HepG2 (cell line): ENCODE measurements around the gene TAF1C. TPM values are rescaled to one million over a fixed set of nuclear protein-coding genes. Genes with fewer than 3 reads are reported as not detected.

Source experiments
- GABPA ChIP-seq, 2 experiments: IDR thresholded peaks; 2 replicates each; pipeline ENCODE4 v1.6.1; 2011 to 2016; ENCODE audit warnings: low read depth in 2 of 2, low read length in 1 of 2, missing biosample characterization in 1 of 2, missing genetic modification characterization in 1 of 2
- KLF9 ChIP-seq: IDR thresholded peaks from 2 replicates; pipeline ENCODE4 v1.6.1; 2016; ENCODE audit warnings: low read depth
- MYC ChIP-seq: sonication (generic); formaldehyde crosslinking; IDR thresholded peaks from 2 replicates; pipeline ENCODE4 v1.9.0; 2021; ENCODE audit warnings: missing genetic modification reagents, borderline replicate concordance
- RBFOX2 ChIP-seq: fragments of 200-400 bp; formaldehyde crosslinking; IDR thresholded peaks from 2 replicates; pipeline ENCODE4 v1.6.1; 2017; ENCODE audit warnings: low read depth, mild to moderate bottlenecking, low read length
- XRCC5 ChIP-seq: fragments of 200-400 bp; formaldehyde crosslinking; optimal IDR thresholded peaks from 2 replicates; pipeline ENCODE3; 2017; ENCODE audit warnings: mild to moderate bottlenecking, low read length
- ZEB1 ChIP-seq: IDR thresholded peaks from 2 replicates; pipeline ENCODE4 v1.6.1; 2012; ENCODE audit warnings: mild to moderate bottlenecking, low read depth, inconsistent platforms; ENCODE audit not compliant: insufficient replicate concordance
- ZSCAN9 ChIP-seq: IDR thresholded peaks from 2 replicates; pipeline ENCODE4 v1.6.1; 2016; ENCODE audit warnings: borderline replicate concordance
- polyA plus RNA-seq, 8 experiments: library from polyadenylated mRNA; depleted of rRNA in 3 of 8; stranded (reverse) in 7 of 8; unstranded in 1 of 8; fragments of >200 nt; fragmentation: Illumina TruSeq in 4 of 8; extraction: Trizol in 4 of 8; gene quantifications; 2 replicates each; pipeline versions ENCODE4 v1.2.1 to v1.2.3, GENCODE V29; 2011 to 2016; ENCODE audit warnings: low read depth in 4 of 8, missing spikeins in 1 of 8, mixed read lengths in 1 of 8; ENCODE audit not compliant: insufficient read depth in 1 of 8
- total RNA-seq, 5 experiments: library from RNA; depleted of rRNA; stranded (reverse); fragments of >200 nt; fragmentation: Illumina TruSeq; extraction: Trizol; gene quantifications; 2 replicates each; pipeline ENCODE4 v1.2.3, GENCODE V29; 2016; ENCODE audit warnings: low read depth in 1 of 5
- TF ChIP-seq, protein P1 (sequence below): sonication (generic); formaldehyde crosslinking; IDR thresholded peaks from 2 replicates; pipeline ENCODE4; 2020; ENCODE audit warnings: missing genetic modification reagents, mild to moderate bottlenecking, borderline replicate concordance
- TF ChIP-seq, protein P2 (sequence below): sonication (generic); formaldehyde crosslinking; IDR thresholded peaks from 2 replicates; pipeline ENCODE4 v1.5.0; 2020; ENCODE audit warnings: missing genetic modification reagents, mild to moderate bottlenecking, borderline replicate concordance
- TF ChIP-seq, protein P3 (sequence below), 2 experiments: sonication (generic) in 1 of 2; formaldehyde crosslinking in 1 of 2; IDR thresholded peaks; 2 replicates each; pipeline versions ENCODE4 v1.4.0 to v1.6.1; 2016 to 2020; ENCODE audit warnings: borderline replicate concordance in 1 of 2, low read depth in 1 of 2, mild to moderate bottlenecking in 1 of 2, missing genetic modification reagents in 1 of 2
- TF ChIP-seq, protein P4 (sequence below): sonication (generic); formaldehyde crosslinking; IDR thresholded peaks from 2 replicates; pipeline ENCODE4 v1.4.0; 2020; ENCODE audit warnings: missing genetic modification reagents
- TF ChIP-seq, protein P5 (sequence below): sonication (generic); formaldehyde crosslinking; IDR thresholded peaks from 2 replicates; pipeline ENCODE4 v1.8.0; 2022; ENCODE audit warnings: mild to moderate bottlenecking, missing genetic modification reagents, moderate library complexity
- TF ChIP-seq, protein P6 (sequence below): sonication (generic); formaldehyde crosslinking; IDR thresholded peaks from 2 replicates; pipeline ENCODE4 v1.4.0; 2020; ENCODE audit warnings: missing genetic modification reagents

The TAF1C gene
- total and polyA plus RNA-seq, 2 of the 13 experiments (the other 11 are each of a cell fraction or from before 2014, with no cell fraction given), result 15.6 to 20.8 TPM

DNA sequence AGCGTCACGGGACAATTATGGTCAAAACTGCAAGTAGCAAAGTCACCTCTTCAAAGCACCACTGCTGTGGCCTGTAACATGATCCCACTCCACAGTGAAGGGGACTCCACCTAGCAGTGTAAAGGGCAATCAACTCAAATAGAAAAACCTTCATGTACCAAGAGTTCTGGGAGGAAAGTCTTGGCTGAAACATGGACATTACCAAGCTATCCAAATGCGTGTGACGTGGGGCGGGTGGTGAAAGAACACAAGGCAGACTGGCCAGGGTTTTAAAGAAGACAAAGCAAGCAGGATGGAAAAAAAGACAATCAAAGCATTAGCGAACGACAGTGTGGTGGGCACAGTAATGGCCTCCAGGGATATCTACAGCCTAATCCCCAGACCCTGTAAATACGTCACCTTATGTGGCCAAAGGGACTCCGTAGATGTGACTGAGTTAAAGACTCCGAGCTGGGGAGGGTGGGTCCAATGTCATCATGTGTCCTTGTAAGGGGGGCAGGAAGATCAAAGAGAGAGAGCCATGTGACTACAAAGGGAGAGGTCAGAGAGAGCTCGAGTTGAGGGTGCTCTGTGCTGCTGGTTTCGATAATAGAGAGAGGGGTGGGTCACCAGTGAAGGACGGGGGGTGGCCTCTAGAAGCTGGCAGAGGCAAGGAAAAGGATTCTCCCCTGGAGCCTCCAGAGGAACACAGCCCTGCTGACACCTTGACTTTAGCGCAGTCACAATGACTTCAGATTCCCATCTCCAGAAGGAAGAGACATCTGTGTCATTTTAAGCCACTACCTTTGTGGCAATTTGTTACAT lies 47.8 kb downstream of the TAF1C start (continued):
- TF ChIP-seq, protein P1, sequence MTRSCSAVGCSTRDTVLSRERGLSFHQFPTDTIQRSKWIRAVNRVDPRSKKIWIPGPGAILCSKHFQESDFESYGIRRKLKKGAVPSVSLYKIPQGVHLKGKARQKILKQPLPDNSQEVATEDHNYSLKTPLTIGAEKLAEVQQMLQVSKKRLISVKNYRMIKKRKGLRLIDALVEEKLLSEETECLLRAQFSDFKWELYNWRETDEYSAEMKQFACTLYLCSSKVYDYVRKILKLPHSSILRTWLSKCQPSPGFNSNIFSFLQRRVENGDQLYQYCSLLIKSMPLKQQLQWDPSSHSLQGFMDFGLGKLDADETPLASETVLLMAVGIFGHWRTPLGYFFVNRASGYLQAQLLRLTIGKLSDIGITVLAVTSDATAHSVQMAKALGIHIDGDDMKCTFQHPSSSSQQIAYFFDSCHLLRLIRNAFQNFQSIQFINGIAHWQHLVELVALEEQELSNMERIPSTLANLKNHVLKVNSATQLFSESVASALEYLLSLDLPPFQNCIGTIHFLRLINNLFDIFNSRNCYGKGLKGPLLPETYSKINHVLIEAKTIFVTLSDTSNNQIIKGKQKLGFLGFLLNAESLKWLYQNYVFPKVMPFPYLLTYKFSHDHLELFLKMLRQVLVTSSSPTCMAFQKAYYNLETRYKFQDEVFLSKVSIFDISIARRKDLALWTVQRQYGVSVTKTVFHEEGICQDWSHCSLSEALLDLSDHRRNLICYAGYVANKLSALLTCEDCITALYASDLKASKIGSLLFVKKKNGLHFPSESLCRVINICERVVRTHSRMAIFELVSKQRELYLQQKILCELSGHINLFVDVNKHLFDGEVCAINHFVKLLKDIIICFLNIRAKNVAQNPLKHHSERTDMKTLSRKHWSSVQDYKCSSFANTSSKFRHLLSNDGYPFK (CRISPR knock-in tag), result peak; percentile 44; the same call in 1 of the 2 replicates
- no peak for TF ChIP-seq GABPA (IDR thresholded peaks at IDR 0.05; ENCODE audit: low read depth, low read length)
- 0 out of 2 replicates have a peak, but pooled peaks have one; percentile 41 for TF ChIP-seq GABPA (CRISPR knock-in tag; IDR thresholded peaks at IDR 0.05; ENCODE audit: low read depth)
- TF ChIP-seq, protein P2, sequence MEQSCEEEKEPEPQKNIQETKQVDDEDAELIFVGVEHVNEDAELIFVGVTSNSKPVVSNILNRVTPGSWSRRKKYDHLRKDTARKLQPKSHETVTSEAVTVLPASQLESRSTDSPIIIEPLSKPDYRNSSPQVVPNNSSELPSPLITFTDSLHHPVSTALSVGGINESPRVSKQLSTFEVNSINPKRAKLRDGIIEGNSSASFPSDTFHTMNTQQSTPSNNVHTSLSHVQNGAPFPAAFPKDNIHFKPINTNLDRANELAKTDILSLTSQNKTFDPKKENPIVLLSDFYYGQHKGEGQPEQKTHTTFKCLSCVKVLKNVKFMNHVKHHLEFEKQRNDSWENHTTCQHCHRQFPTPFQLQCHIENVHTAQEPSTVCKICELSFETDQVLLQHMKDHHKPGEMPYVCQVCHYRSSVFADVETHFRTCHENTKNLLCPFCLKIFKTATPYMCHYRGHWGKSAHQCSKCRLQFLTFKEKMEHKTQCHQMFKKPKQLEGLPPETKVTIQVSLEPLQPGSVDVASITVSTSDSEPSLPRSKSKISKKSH (CRISPR knock-in tag), result no peak
- peak; percentile 40 for TF ChIP-seq ZEB1
- TF ChIP-seq, protein P3, sequence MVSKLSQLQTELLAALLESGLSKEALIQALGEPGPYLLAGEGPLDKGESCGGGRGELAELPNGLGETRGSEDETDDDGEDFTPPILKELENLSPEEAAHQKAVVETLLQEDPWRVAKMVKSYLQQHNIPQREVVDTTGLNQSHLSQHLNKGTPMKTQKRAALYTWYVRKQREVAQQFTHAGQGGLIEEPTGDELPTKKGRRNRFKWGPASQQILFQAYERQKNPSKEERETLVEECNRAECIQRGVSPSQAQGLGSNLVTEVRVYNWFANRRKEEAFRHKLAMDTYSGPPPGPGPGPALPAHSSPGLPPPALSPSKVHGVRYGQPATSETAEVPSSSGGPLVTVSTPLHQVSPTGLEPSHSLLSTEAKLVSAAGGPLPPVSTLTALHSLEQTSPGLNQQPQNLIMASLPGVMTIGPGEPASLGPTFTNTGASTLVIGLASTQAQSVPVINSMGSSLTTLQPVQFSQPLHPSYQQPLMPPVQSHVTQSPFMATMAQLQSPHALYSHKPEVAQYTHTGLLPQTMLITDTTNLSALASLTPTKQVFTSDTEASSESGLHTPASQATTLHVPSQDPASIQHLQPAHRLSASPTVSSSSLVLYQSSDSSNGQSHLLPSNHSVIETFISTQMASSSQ (IDR thresholded peaks at IDR 0.05; ENCODE audit: low read depth), result no peak
- TF ChIP-seq, protein P3 (CRISPR knock-in tag; IDR thresholded peaks at IDR 0.05; ENCODE audit: borderline replicate concordance), result no peak
- TF ChIP-seq, protein P4, sequence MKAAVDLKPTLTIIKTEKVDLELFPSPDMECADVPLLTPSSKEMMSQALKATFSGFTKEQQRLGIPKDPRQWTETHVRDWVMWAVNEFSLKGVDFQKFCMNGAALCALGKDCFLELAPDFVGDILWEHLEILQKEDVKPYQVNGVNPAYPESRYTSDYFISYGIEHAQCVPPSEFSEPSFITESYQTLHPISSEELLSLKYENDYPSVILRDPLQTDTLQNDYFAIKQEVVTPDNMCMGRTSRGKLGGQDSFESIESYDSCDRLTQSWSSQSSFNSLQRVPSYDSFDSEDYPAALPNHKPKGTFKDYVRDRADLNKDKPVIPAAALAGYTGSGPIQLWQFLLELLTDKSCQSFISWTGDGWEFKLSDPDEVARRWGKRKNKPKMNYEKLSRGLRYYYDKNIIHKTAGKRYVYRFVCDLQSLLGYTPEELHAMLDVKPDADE (CRISPR knock-in tag), result no peak
- peak; percentile 59 for TF ChIP-seq MYC (CRISPR knock-in tag)
- peak; percentile 58 for TF ChIP-seq RBFOX2
- TF ChIP-seq KLF9 (CRISPR knock-in tag), result no peak
- TF ChIP-seq, protein P5, sequence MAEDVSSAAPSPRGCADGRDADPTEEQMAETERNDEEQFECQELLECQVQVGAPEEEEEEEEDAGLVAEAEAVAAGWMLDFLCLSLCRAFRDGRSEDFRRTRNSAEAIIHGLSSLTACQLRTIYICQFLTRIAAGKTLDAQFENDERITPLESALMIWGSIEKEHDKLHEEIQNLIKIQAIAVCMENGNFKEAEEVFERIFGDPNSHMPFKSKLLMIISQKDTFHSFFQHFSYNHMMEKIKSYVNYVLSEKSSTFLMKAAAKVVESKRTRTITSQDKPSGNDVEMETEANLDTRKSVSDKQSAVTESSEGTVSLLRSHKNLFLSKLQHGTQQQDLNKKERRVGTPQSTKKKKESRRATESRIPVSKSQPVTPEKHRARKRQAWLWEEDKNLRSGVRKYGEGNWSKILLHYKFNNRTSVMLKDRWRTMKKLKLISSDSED (CRISPR knock-in tag), result no peak
- peak; percentile 53 for TF ChIP-seq XRCC5
- TF ChIP-seq, protein P6, sequence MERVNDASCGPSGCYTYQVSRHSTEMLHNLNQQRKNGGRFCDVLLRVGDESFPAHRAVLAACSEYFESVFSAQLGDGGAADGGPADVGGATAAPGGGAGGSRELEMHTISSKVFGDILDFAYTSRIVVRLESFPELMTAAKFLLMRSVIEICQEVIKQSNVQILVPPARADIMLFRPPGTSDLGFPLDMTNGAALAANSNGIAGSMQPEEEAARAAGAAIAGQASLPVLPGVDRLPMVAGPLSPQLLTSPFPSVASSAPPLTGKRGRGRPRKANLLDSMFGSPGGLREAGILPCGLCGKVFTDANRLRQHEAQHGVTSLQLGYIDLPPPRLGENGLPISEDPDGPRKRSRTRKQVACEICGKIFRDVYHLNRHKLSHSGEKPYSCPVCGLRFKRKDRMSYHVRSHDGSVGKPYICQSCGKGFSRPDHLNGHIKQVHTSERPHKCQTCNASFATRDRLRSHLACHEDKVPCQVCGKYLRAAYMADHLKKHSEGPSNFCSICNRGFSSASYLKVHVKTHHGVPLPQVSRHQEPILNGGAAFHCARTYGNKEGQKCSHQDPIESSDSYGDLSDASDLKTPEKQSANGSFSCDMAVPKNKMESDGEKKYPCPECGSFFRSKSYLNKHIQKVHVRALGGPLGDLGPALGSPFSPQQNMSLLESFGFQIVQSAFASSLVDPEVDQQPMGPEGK, result peak; percentile 98
- TF ChIP-seq ZSCAN9 (CRISPR knock-in tag), result peak; percentile 9; the same call in 1 of the 2 replicates
